GM12892 (cell line): ENCODE results near the gene SPATA20.

Experiments
- POLR2A ChIP-seq: IDR thresholded peaks from 2 replicates; pipeline ENCODE4 v1.6.1; 2011; ENCODE audit warnings: low read depth, low read length, control low read depth
- POLR2AphosphoS5 ChIP-seq: IDR thresholded peaks from 2 replicates; pipeline ENCODE4 v1.6.1; 2011; ENCODE audit warnings: low read depth, low read length, control low read depth

- no peak for TF ChIP-seq POLR2A
- no peak for TF ChIP-seq POLR2AphosphoS5
Observed at GRCh38 chr17:50580646-50581045, 33.7 kb downstream of the SPATA20 start.
